ENCODE results near the gene RBPMS2.

Gene RBPMS2

DNA sequence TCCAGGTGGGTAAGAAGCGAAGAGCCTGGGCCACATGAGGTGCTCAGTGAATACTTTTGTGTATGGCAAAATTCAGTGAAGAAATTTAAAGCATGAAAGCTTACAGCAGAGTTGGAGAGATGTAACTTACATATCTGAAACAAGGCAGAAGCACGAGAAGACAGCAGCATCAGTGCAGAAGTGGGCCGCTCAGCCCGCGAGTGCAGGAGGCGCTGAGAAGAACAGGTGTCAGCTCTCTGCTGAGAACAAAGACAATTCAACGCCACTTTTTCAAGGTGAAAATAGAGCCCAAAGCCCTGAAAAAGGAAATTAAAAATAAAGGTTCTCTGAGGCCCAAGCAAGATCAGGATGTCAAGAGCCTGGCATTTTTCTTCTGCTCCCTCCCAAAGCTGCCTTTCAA lies 58.3 kb downstream of the RBPMS2 start:
- no peak for DNase-seq

DNA sequence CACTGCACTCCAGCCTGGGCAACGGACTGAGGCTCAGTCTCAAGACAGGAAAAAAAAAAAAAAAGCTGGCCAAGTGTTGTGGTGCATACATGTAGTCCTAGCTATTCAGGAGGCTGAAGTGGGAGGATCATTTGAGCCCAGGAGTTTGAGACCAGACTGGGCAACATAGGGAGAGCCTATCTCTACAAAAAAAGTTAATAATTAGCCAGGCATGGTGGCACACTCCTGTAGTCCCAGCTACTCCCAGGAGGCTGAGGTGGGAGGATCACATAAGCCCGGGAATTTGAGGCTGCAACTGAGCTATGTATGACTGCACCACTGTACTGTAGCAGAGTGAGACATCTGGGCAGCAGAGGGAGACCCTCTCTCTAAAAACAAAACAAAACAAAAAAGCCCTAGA lies 58.9 kb downstream of the RBPMS2 start:
- DNase-seq, result no peak

- DNase-seq, result no peak
Observed at GRCh38 chr15:64713592-64713991, 61.8 kb downstream of the RBPMS2 start.

GRCh38 chr15:64712353-64712752 lies 63.0 kb downstream of the RBPMS2 start:
- DNase-seq, result no peak

GRCh38 chr15:64710676-64711428 lies 64.5 kb downstream of the RBPMS2 start:
- DNase-seq, result no peak

GRCh38 chr15:64706011-64706911 lies 69.1 kb downstream of the RBPMS2 start:
- DNase-seq, result no peak

DNA sequence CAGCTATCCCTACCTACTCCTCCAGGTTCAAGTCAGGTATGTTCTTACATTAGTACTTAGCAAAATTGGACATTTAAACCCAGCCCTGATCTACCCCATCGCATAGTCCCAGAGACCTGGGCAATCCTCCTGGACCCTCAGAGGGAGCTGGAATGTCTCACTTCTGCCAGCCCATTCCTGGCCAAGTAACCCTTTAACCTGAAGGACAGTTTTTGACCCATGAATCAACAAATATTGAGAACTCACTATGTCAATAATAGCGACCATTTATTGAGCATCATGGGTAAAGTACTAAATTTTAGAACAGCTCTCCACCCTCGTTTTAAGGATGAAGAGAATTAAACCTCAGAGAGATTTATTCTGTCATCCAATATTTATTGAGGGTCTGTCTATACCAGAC lies 70.4 kb downstream of the RBPMS2 start:
- DNase-seq, result no peak

- no peak for DNase-seq
Observed at GRCh38 chr15:64703632-64703959, 71.8 kb downstream of the RBPMS2 start.

DNA sequence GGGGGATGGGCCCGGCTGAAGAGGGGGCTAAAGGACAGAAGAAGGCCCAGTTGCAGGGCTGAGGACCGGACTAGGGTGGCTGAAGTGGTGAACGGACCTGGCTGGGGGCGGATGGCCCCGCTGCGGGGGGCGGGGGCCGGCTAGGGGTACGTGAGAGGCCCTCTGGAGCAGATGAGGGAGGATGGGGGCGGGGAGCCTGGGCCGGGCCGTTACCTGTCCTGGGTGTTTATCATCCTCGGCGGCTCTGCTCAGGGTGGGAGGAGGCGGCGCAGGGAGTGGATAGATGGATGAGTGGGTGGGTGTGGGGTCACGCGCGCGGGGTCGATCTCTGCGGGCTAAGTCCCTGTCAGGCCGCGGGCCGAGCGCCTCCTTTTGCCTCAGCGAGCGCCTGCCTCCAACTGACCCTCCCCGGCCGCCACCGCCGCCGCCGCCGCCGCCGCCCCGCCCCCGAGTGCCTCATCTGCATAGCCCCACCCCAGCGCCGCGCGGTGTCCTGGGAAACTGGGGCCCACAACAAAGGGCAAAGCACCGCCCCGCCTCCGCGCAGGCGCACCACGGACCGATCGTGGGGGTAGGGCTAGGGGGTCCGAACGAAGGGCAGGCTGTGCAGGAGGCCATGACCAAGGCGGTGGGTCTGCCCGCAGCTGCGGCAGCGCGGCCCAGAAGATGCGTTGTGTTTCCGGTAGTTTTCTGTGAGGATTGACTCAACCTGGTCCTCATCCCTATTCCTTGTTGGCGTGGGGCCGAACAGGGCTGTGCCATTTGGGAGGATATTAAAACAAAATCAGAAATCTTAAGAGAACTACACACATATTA lies 72.4 kb downstream of the RBPMS2 start:
- DNase-seq, result peak; percentile 62

DNA sequence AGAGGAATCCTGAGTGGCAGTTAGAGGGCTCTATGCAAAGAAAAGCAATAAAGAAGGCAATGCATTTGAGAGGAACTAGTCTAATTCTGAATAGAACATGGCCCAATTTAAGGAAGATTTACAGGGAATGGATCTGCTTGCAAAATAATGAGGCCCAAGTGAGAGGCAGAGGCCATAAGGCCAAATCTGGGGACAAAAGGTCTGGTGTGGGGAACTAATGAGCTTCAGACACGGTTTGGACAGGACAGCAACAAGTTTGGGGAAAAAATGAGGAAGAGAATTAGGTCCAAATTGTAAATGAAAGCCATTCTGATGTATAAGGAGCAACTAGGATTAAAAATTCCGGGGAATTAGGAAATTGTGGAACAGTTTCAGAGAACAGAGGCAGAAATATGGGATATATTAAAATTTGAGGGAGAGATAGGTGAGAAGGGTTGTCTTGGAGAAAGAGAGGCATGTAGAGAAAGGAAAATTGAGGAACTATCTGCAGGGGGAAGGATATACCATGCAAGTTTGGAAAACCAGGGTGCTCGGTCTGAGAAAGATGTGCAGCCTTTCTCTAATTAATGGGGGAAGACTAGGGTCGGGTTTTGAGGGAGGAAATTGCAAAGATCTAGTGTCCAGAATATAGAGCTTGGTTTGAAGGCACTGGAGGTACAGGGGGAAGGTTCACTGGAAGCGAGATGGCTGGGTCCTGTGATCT lies 73.8 kb downstream of the RBPMS2 start:
- no peak for DNase-seq

- no peak for DNase-seq
Observed at GRCh38 chr15:64701051-64701450, 74.3 kb downstream of the RBPMS2 start.

DNA sequence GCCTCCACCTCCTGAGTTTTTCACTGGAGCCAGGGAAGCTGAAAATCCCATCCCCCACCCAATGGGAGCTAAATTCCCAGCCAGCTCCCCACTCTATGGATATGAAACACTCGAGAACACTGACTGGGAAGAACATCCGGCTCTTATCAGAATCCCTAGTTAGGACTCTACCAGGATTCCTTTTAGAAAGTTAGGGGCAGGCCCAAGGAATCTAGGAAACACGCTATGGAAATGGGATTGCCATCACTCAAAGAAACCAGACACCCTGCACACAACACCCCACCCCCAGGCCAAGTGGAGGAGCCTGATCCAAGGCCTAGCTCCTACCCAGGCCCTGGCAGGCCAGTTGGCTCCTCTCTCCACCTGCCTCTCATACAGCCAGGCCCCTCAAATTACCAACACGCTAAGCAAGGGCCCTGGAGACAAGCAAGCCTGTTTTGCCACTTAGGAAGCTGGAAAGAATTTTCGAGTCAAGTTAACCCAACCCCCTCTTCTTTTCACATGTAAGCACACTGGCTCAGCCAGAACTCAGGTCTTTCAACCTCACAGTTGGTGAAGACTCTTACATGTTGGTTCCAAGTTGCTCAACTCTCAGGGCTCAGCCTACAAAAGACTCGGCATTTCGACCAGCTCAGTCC lies 75.5 kb downstream of the RBPMS2 start:
- DNase-seq, result peak; percentile 40

DNA sequence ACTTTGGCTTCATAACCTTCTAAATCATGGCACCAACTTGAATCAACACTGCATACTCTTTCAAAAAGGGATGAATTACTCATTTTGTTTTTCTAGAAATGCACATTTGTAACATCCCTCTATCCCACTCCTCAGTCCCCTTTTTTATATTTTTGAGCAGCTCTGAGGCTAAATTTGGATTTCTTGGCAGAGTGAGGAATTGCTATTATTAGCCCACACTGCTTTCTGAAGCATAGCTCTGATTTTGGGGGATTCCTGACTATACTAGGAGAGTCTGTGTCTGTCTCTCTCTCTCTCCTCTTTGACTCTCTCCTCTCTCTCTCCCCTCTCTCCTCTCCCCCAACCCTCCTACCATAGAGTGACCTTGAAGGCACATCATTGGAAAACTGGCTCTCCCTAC lies 76.6 kb downstream of the RBPMS2 start:
- DNase-seq, result no peak

- DNase-seq, result no peak
Observed at GRCh38 chr15:64697911-64698369, 77.4 kb downstream of the RBPMS2 start.

GRCh38 chr15:64696481-64696880 lies 78.9 kb downstream of the RBPMS2 start:
- DNase-seq, result no peak

DNA sequence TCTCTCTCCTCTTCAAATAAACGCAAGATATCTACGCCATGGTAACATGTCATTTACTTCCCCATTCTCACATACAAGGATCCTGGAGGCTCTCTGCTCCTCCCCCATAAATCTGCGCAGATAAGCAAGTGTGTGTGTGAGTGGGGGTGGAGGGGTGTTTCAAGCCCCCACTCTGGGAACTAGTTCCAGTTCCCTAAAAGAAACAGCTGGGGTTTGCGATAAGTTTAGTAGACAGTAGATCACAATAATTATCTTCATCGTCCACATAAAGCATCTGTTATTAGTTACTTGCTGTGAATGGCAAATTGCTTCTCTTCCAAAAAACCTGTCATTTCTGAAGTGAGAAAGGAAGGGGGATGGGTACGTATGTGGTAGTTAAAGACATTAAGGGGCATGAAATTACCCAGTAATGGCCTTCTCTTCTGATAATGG lies 79.8 kb downstream of the RBPMS2 start:
- DNase-seq, result no peak

- no peak for DNase-seq
Observed at GRCh38 chr15:64694816-64695215, 80.6 kb downstream of the RBPMS2 start.

GRCh38 chr15:64693134-64693533 lies 82.3 kb downstream of the RBPMS2 start:
- DNase-seq, result no peak

- no peak for DNase-seq
Observed at GRCh38 chr15:64691896-64692565, 83.4 kb downstream of the RBPMS2 start.

DNA sequence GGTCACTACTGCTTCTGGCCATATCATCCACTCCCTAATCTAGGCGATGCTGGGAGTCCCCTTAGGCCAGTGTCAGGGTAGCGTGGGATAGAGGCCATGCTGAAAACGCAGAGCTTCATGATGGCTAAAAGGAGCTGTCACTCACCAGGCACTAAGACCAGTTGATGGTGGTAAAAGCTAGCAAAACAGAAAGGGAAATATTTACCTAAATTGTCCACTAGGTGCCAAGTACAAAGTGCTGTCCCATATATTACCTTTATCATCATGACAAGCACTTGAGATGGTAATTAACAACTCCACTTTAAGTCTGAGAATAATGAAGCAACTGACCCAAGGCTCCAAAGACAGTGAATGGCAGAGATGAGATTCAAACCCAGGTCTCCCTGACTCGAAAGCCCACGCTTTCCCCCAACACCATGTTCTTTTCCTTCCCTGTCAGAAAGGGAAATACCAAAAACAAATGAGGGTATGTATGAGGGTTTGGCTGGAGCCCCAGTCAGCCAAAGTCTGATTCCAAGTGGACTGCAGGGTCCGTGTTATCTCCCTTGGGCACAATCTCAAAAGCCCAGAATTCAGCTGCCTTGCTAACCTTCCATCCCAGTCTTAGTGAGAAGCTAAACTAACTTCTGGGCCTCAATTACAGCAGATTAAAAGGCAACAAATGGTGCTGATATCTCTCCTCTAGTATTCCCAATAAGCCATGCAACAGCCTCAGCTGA lies 84.7 kb downstream of the RBPMS2 start:
- no peak for DNase-seq

GRCh38 chr15:64690008-64690407 lies 85.4 kb downstream of the RBPMS2 start:
- no peak for DNase-seq

Data from DMS79 treated with DMSO at 0.1 percent for 48 hours (cell line).